IMR-90 (cell line): ENCODE results near the gene S1PR5. TPM values are rescaled to one million over a fixed set of nuclear protein-coding genes. Genes with fewer than 3 reads are reported as not detected.

ENCODE experiments used
- ATAC-seq: fragments of 200-7000 bp; cut with Tn5 transposase; 2 replicates; pipeline ENCODE4 v1.9.1; 2020; ENCODE audit warnings: low read depth, mild to moderate bottlenecking, moderate library complexity
- BruUV-seq: library from RNA; stranded (reverse); fragments of 400-500 nt; replicated peaks from 2 replicates; lab custom pipeline; 2021; lab: Mats Ljungman, UMichigan
- CTCF ChIA-PET: fragments of 300-600 bp; formaldehyde crosslinking; extraction: SDS; loops from one replicate; lab custom pipeline; 2021; ENCODE audit warnings: antibody characterized with exemption; lab: Yijun Ruan, JAX
- POLR2A ChIA-PET: fragments of 300-600 bp; sonication (Branson Sonifier 250); formaldehyde crosslinking; loops from one replicate; lab custom pipeline; 2022; ENCODE audit warnings: antibody characterized with exemption; ENCODE audit not compliant: unreplicated experiment; lab: Charles Lee
- DNase-seq: peaks from one replicate; pipeline ENCODE4 v3.0.0; 2013
- H2AFZ ChIP-seq: replicated peaks from 2 replicates; pipeline ENCODE3; 2013; ENCODE audit warnings: low read length, mild to moderate bottlenecking; ENCODE audit not compliant: poor library complexity
- H2AK5ac ChIP-seq: 2 replicates; pipeline ENCODE4 v1.6.1; 2013; ENCODE audit warnings: low read depth, low read length, inconsistent platforms
- H2AK9ac ChIP-seq: replicated peaks from 2 replicates; pipeline ENCODE3; 2013; ENCODE audit warnings: mild to moderate bottlenecking, low read depth, low read length, moderate library complexity; ENCODE audit not compliant: poor library complexity
- H2BK120ac ChIP-seq: 2 replicates; pipeline ENCODE4 v1.6.1; 2013; ENCODE audit warnings: low read depth, low read length, inconsistent platforms
- H2BK15ac ChIP-seq: 3 replicates; pipeline ENCODE4 v1.6.1; 2013; ENCODE audit warnings: low read depth, low read length, inconsistent platforms
- H2BK20ac ChIP-seq: 2 replicates; pipeline ENCODE4 v1.6.1; 2013; ENCODE audit warnings: low read depth, mild to moderate bottlenecking, inconsistent platforms, low read length, moderate library complexity
- H2BK5ac ChIP-seq: 2 replicates; pipeline ENCODE4 v1.6.1; 2013; ENCODE audit warnings: mild to moderate bottlenecking, low read depth, low read length, inconsistent platforms; ENCODE audit not compliant: poor library complexity, severe bottlenecking
- H3K14ac ChIP-seq: replicated peaks from 2 replicates; pipeline ENCODE4 v1.6.1; 2013; ENCODE audit warnings: low read depth, low read length, inconsistent platforms
- H3K18ac ChIP-seq: 2 replicates; pipeline ENCODE4 v1.6.1; 2013; ENCODE audit warnings: low read depth, low read length, control low read depth
- H3K23ac ChIP-seq: 2 replicates; pipeline ENCODE4 v1.6.1; 2013; ENCODE audit warnings: low read depth, low read length, inconsistent platforms
- H3K27ac ChIP-seq: 2 replicates; pipeline ENCODE4 v1.5.1; 2013; ENCODE audit warnings: mild to moderate bottlenecking, control low read depth, low read length; ENCODE audit not compliant: insufficient read depth
- H3K27me3 ChIP-seq: 2 replicates; pipeline ENCODE4 v1.6.1; 2013; ENCODE audit warnings: low read length; ENCODE audit not compliant: control insufficient read depth, insufficient read depth
- H3K36me3 ChIP-seq: 2 replicates; pipeline ENCODE4 v1.6.1; 2013; ENCODE audit warnings: low read length, mixed read lengths; ENCODE audit not compliant: control insufficient read depth, insufficient read depth
- H3K4ac ChIP-seq: 2 replicates; pipeline ENCODE4 v1.6.1; 2013; ENCODE audit warnings: low read depth, low read length, inconsistent platforms
- H3K4me1 ChIP-seq: 2 replicates; pipeline ENCODE4 v1.6.1; 2013; ENCODE audit warnings: low read length, mixed read lengths; ENCODE audit not compliant: control insufficient read depth, insufficient read depth
- H3K4me2 ChIP-seq: 2 replicates; pipeline ENCODE4 v1.6.1; 2013; ENCODE audit warnings: low read depth, mild to moderate bottlenecking, control low read depth, low read length, moderate library complexity
- H3K4me3 ChIP-seq: 2 replicates; pipeline ENCODE4 v1.5.1; 2013; ENCODE audit warnings: low read depth, mild to moderate bottlenecking, control low read depth, low read length, moderate library complexity; ENCODE audit not compliant: insufficient read depth
- H3K56ac ChIP-seq: 2 replicates; pipeline ENCODE4 v1.6.1; 2013; ENCODE audit warnings: low read length, inconsistent platforms; ENCODE audit not compliant: insufficient read depth; ENCODE audit errors: extremely low read depth
- H3K79me1 ChIP-seq, 2 experiments: 2 replicates each; pipeline ENCODE4 v1.6.1; 2013; ENCODE audit warnings: low read length in 2 of 2, inconsistent platforms in 1 of 2, low read depth in 1 of 2
- H3K9ac ChIP-seq: 2 replicates; pipeline ENCODE4 v1.6.1; 2013; ENCODE audit warnings: low read depth, low read length, control low read depth
- H3K9me1 ChIP-seq: 2 replicates; pipeline ENCODE4 v1.6.1; 2013; ENCODE audit warnings: low read length, inconsistent platforms; ENCODE audit not compliant: insufficient read depth
- H3K9me3 ChIP-seq: 2 replicates; pipeline ENCODE4 v1.6.1; 2013; ENCODE audit warnings: low read length; ENCODE audit not compliant: control insufficient read depth, insufficient read depth
- H4K20me1 ChIP-seq: 2 replicates; pipeline ENCODE4 v1.6.1; 2013; ENCODE audit warnings: low read length, inconsistent platforms; ENCODE audit not compliant: insufficient read depth
- H4K5ac ChIP-seq: 2 replicates; pipeline ENCODE4 v1.6.1; 2013; ENCODE audit warnings: mild to moderate bottlenecking, low read depth, low read length, control low read depth
- H4K8ac ChIP-seq, 2 experiments: 2 replicates each; pipeline ENCODE4 v1.6.1; 2013; ENCODE audit warnings: low read depth in 2 of 2, low read length in 2 of 2, control low read depth in 1 of 2, inconsistent platforms in 1 of 2
- H4K91ac ChIP-seq: 2 replicates; pipeline ENCODE4 v1.6.1; 2013; ENCODE audit warnings: low read depth, low read length, inconsistent platforms; ENCODE audit not compliant: insufficient read depth
- BHLHE40 ChIP-seq: fragments of 150-350 bp; IDR thresholded peaks from 2 replicates; pipeline ENCODE4 v1.6.1; 2016; ENCODE audit warnings: mild to moderate bottlenecking, low read depth, low read length
- CEBPB ChIP-seq: IDR thresholded peaks from 2 replicates; pipeline ENCODE4 v1.6.1; 2012; ENCODE audit warnings: low read depth, low read length, improper control_type of control experiment
- CHD1 ChIP-seq: IDR thresholded peaks from 2 replicates; pipeline ENCODE4 v1.6.1; 2012; ENCODE audit warnings: low read depth, low read length, improper control_type of control experiment
- FOS ChIP-seq: fragments of 150-350 bp; IDR thresholded peaks from 2 replicates; pipeline ENCODE4 v1.6.1; 2016; ENCODE audit warnings: low read depth, low read length
- MAFK ChIP-seq: IDR thresholded peaks from 2 replicates; pipeline ENCODE4 v1.6.1; 2012; ENCODE audit warnings: low read depth, low read length, improper control_type of control experiment
- MAZ ChIP-seq: IDR thresholded peaks from 2 replicates; pipeline ENCODE4 v1.6.1; 2012; ENCODE audit warnings: low read depth, mild to moderate bottlenecking, low read length, improper control_type of control experiment, moderate library complexity, borderline replicate concordance
- MXI1 ChIP-seq: IDR thresholded peaks from 2 replicates; pipeline ENCODE4 v1.6.1; 2012; ENCODE audit warnings: low read depth, mild to moderate bottlenecking, low read length, moderate library complexity, borderline replicate concordance
- NFE2L2 ChIP-seq: fragments of 150-350 bp; IDR thresholded peaks from 2 replicates; pipeline ENCODE4 v1.6.1; 2016; ENCODE audit warnings: low read depth, mild to moderate bottlenecking, low read length
- POLR2A ChIP-seq: IDR thresholded peaks from 2 replicates; pipeline ENCODE4 v1.6.1; 2012; ENCODE audit warnings: mild to moderate bottlenecking, low read depth, low read length
- RAD21 ChIP-seq: IDR thresholded peaks from 2 replicates; pipeline ENCODE4 v1.6.1; 2012; ENCODE audit warnings: low read length, improper control_type of control experiment
- RCOR1 ChIP-seq: IDR thresholded peaks from 2 replicates; pipeline ENCODE4 v1.6.1; 2012; ENCODE audit warnings: mild to moderate bottlenecking, low read length, improper control_type of control experiment; ENCODE audit not compliant: insufficient replicate concordance
- RFX5 ChIP-seq: IDR thresholded peaks from 2 replicates; pipeline ENCODE4 v1.8.0; 2012; ENCODE audit warnings: low read depth, mild to moderate bottlenecking, low read length, moderate library complexity
- SMC3 ChIP-seq: fragments of 150-350 bp; IDR thresholded peaks from 2 replicates; pipeline ENCODE4 v1.6.1; 2016; ENCODE audit warnings: low read depth, mild to moderate bottlenecking, antibody characterized with exemption, low read length, moderate library complexity
- WGBS, 2 experiments: methylation state at CpG; one replicate each; pipeline versions ENCODE4 v1.1.5 to v1.1.7; 2013; ENCODE audit warnings: missing lambda C conversion rate in 2 of 2; ENCODE audit not compliant: insufficient read length in 1 of 2; ENCODE audit errors: extremely low coverage in 2 of 2; 5-methylcytosine and 5-hydroxymethylcytosine counted together
- dilution Hi-C: fragments of 300-500 bp; cut with HindIII; formaldehyde crosslinking; loops from one replicate; pipeline ENCODE4 v1.14.3; 2018; ENCODE audit warnings: low sequenced_read_pairs; ENCODE audit not compliant: unreplicated experiment
- in situ Hi-C: fragments of 300-500 bp; cut with MboI; formaldehyde crosslinking; loops from 3 replicates; pipeline ENCODE4 v1.14.3; 2019; ENCODE audit warnings: low sequenced_read_pairs, inconsistent platforms, mixed read lengths
- intact Hi-C: fragments of 100-400 bp; cut with micrococcal nuclease; formaldehyde crosslinking; loops from 2 replicates; pipeline ENCODE4 v1.10.0; 2022
- polyA plus RNA-seq, 3 experiments: library from polyadenylated mRNA; depleted of rRNA; stranded (reverse); fragments of >200 nt; gene quantifications; 2 replicates each; pipeline ENCODE4 v1.2.3, GENCODE V29; 2012; ENCODE audit warnings: low replicate concordance in 1 of 3
- total RNA-seq: library from RNA; depleted of rRNA; stranded (reverse); fragments of >200 nt; gene quantifications from 2 replicates; pipeline ENCODE4 v1.2.3, GENCODE V29; 2012
- TF ChIP-seq, protein P1 (sequence below): fragments of 150-350 bp; IDR thresholded peaks from 2 replicates; pipeline ENCODE4 v1.6.1; 2017; ENCODE audit warnings: mild to moderate bottlenecking, antibody characterized with exemption, low read length, low read depth
- TF ChIP-seq, protein P2 (sequence below): conservative IDR thresholded peaks from 2 replicates; pipeline ENCODE4 v1.5.1; 2012; ENCODE audit warnings: mild to moderate bottlenecking, low read depth, low read length, improper control_type of control experiment
- TF ChIP-seq, protein P3 (sequence below): fragments of 150-350 bp; IDR thresholded peaks from 2 replicates; pipeline ENCODE4 v1.6.1; 2016; ENCODE audit warnings: low read depth, mild to moderate bottlenecking, low read length, moderate library complexity, borderline replicate concordance

The S1PR5 gene
- total and polyA plus RNA-seq, 2 of the 4 experiments (the other 2 are of a cell fraction), result 0.36 to 0.55 TPM

DNA sequence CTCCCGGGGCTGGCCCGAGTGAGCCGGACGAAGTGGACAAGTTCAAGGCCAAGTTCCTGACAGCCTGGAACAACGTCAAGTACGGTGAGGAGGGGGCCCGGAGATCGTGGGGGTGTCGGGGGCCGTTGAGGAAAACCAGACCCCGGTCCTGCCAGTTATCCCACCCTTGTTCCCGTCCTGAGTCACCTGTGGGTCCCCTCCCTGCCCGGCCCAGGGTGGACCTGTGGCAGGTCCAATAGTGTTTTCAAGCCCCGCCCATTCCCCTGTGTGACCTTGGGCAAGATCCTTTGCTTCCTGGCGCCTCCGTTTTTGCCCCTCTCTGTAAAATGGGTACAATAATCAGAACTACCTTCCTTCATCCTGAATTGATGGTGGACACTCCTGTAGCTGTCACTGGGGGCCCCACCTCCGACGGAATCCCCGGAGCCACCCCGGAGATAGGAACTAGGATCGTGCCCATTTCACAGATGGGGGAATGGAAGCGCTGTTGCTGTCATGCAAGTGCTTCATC, 27.1 kb upstream of the S1PR5 start:
- Histone ChIP-seq H4K8ac (peak overlapping the region; percentile 79 to 83; a peak in 3 of 4 replicates), H3K36me3 (peaks cover 20% of the 10 kb centered on the region), H2AK5ac (peak overlapping the region; percentile 83), H4K91ac (no peak overlapping the region; the same call in 1 of the 2 replicates), H3K27ac (peak overlapping the region; percentile 73), H2AK9ac (peak overlapping the region; percentile 97), H3K14ac (peak overlapping the region; percentile 66; the same call in 1 of the 2 replicates), H2BK120ac (no peak overlapping the region), H3K23ac (peak overlapping the region; percentile 51; the same call in 1 of the 2 replicates), H3K27me3 (no peaks in the 10 kb centered on the region; the same call in 1 of the 2 replicates), H3K4ac (peak overlapping the region; percentile 65), H3K4me3 (peak overlapping the region; percentile 97), H3K56ac (peak overlapping the region; percentile 39; the same call in 1 of the 2 replicates), H3K4me1 (peaks cover 5% of the 10 kb centered on the region; the same call in 1 of the 2 replicates), H4K20me1 (peaks cover 10% of the 10 kb centered on the region), H3K9ac (peak overlapping the region; percentile 79), H2AFZ (peak overlapping the region; percentile 96), H3K9me1 (peaks cover 13% of the 10 kb centered on the region; the same call in 1 of the 2 replicates), H3K9me3 (no peaks in the 10 kb centered on the region), H2BK5ac (peak overlapping the region; percentile 54), H2BK20ac (no peak overlapping the region), H4K5ac (peak overlapping the region; percentile 36; the same call in 1 of the 2 replicates), H2BK15ac (no peak overlapping the region), H3K4me2 (peak overlapping the region; percentile 96), H3K79me1 (peaks cover 20 to 41% of the 10 kb centered on the region in 2 experiments), H3K18ac (no peak overlapping the region)
- dilution Hi-C loops, result no loop called here
- CTCF ChIA-PET, result no interaction called here
- DNase-seq (no peak), ATAC-seq (peak; percentile 6)
- BruUV-seq, result no TSS peak
- POLR2A ChIA-PET, result no interaction called here
- intact Hi-C loops, result no loop called here
- 20% methylated on average over 10 of the region's 22 CpGs; no CpG with 5 or more reads in 1 of the 2 experiments for WGBS, 2 experiments
- TF ChIP-seq RFX5, result no peak
- TF ChIP-seq CEBPB, result no peak
- no peak for TF ChIP-seq CHD1
- TF ChIP-seq, protein P1, sequence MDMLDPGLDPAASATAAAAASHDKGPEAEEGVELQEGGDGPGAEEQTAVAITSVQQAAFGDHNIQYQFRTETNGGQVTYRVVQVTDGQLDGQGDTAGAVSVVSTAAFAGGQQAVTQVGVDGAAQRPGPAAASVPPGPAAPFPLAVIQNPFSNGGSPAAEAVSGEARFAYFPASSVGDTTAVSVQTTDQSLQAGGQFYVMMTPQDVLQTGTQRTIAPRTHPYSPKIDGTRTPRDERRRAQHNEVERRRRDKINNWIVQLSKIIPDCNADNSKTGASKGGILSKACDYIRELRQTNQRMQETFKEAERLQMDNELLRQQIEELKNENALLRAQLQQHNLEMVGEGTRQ, result no peak
- no peak for TF ChIP-seq SMC3
- TF ChIP-seq POLR2A, result no peak
- TF ChIP-seq FOS, result no peak
- TF ChIP-seq MXI1, result no peak
- TF ChIP-seq MAZ, result no peak
- TF ChIP-seq RCOR1, result no peak
- TF ChIP-seq RAD21, result no peak
- TF ChIP-seq, protein P2, sequence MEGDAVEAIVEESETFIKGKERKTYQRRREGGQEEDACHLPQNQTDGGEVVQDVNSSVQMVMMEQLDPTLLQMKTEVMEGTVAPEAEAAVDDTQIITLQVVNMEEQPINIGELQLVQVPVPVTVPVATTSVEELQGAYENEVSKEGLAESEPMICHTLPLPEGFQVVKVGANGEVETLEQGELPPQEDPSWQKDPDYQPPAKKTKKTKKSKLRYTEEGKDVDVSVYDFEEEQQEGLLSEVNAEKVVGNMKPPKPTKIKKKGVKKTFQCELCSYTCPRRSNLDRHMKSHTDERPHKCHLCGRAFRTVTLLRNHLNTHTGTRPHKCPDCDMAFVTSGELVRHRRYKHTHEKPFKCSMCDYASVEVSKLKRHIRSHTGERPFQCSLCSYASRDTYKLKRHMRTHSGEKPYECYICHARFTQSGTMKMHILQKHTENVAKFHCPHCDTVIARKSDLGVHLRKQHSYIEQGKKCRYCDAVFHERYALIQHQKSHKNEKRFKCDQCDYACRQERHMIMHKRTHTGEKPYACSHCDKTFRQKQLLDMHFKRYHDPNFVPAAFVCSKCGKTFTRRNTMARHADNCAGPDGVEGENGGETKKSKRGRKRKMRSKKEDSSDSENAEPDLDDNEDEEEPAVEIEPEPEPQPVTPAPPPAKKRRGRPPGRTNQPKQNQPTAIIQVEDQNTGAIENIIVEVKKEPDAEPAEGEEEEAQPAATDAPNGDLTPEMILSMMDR, result no peak
- TF ChIP-seq, protein P3, sequence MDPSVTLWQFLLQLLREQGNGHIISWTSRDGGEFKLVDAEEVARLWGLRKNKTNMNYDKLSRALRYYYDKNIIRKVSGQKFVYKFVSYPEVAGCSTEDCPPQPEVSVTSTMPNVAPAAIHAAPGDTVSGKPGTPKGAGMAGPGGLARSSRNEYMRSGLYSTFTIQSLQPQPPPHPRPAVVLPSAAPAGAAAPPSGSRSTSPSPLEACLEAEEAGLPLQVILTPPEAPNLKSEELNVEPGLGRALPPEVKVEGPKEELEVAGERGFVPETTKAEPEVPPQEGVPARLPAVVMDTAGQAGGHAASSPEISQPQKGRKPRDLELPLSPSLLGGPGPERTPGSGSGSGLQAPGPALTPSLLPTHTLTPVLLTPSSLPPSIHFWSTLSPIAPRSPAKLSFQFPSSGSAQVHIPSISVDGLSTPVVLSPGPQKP, result no peak
- TF ChIP-seq NFE2L2, result no peak
- no peak for TF ChIP-seq BHLHE40
- TF ChIP-seq MAFK, result no peak
- in situ Hi-C loops, result no loop called here
